Activated CD4-positive, alpha-beta memory T cell treated with anti-CD3 and anti-CD28 coated beads for 36 hours (primary cell): ENCODE measurements around the gene CD48. TPM values are rescaled to one million over a fixed set of nuclear protein-coding genes. Genes with fewer than 3 reads are reported as not detected.
A peak's percentile ranks its signal among the peaks of the same experiment; 100 is the strongest.

Source experiments
- CTCF ChIA-PET: fragments of 350-600 bp; sonication (Branson Sonifier 250); formaldehyde crosslinking; loops from one replicate; lab custom pipeline; 2021; ENCODE audit warnings: antibody characterized with exemption, inconsistent platforms; lab: Charles Lee
- POLR2A ChIA-PET: fragments of 350-600 bp; sonication (Branson Sonifier 250); formaldehyde crosslinking; loops from one replicate; lab custom pipeline; 2021; ENCODE audit warnings: antibody characterized with exemption; lab: Charles Lee
- DNase-seq: peaks from one replicate; pipeline ENCODE4 v3.0.0-alpha.2; 2020
- H3K27ac Mint-ChIP-seq: one replicate; pipeline ENCODE4 v1.8.0; 2021; ENCODE audit warnings: mixed read lengths
- H3K27me3 Mint-ChIP-seq: one replicate; pipeline ENCODE4 v1.8.0; 2021; ENCODE audit warnings: mixed read lengths
- H3K36me3 Mint-ChIP-seq: one replicate; pipeline ENCODE4 v1.8.0; 2021; ENCODE audit warnings: mixed read lengths
- H3K4me1 Mint-ChIP-seq: one replicate; pipeline ENCODE4 v1.8.0; 2021; ENCODE audit warnings: low read depth, mixed read lengths
- H3K4me3 Mint-ChIP-seq: one replicate; pipeline ENCODE4 v1.8.0; 2021; ENCODE audit warnings: mild to moderate bottlenecking, mixed read lengths
- H3K9me3 Mint-ChIP-seq: one replicate; pipeline ENCODE4 v1.8.0; 2021; ENCODE audit warnings: mixed read lengths
- intact Hi-C: fragments of 100-400 bp; cut with micrococcal nuclease; formaldehyde crosslinking; loops from one replicate; pipeline ENCODE4 v1.15.1; 2023
- total RNA-seq, 2 experiments: library from RNA; stranded (reverse); gene quantifications; one replicate each; pipeline ENCODE4 v1.2.3, GENCODE V29; 2021

The CD48 gene
- total RNA-seq, 2 experiments from 2014 or later: 190 to 194 TPM

DNA sequence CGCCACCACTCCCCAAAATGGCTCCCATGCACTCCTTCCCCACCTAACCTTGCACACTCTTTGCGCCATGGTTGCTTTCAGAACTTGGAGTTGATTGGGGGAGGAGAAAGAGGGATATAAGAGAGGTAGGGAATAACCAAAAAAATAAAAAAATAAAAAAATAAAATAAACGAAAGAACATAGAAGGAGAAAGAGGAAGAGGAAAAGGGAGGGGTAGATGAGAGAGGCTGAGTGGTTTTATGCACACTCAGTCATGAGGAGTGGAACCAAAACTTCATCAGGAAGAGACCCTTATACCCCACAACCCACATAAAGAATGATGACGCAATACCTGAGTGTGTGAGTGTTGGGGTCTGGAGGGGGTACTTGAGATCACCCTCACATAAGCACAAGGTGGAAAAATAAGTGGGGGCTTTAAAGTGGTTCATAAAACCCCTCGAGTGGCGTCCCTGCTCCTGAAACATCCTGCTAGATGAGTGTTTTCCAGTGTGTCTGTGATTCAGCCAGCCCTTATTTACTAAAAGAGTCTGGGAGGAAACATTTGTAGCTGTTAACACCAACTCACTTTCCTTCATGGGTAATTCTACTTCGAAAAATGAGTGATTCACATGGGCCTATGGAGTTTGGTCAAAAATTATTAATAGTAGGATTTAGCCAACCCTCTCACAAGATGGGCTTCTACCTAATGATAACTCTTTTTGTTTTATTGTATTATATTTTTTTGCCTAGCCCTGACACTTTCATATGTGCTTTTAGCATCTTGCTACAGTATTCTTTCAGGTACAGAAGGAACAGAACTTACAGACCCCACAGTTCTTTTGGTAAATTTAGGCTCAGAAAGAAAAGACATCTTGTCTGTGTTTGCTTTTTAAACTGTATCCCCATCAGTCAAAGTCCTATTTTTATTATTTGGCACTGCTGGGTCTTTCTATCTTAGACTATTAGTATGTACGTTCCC is 70.0 kb downstream of the CD48 start:
- no peaks in the 10 kb centered on the region for H3K9me3 Mint-ChIP-seq
- H3K27ac Mint-ChIP-seq: peak overlapping the region; percentile 98
- ChIA-PET CTCF (interaction anchor here (1.1 to 1.9 kb wide), 5 partner anchors 10 to 23 kb away, joined by 3 to 17 read pairs (median 6); no protein-coding TSS in a partner anchor), POLR2A (interaction anchor here (1.0 to 10.7 kb wide), 6 partner anchors 14 to 188 kb away, joined by 3 to 288 read pairs (median 9); partner anchors contain the start of gene CD48)
- DNase-seq: peak; percentile 54
- peaks cover 89% of the 10 kb centered on the region for H3K36me3 Mint-ChIP-seq
- peaks cover 49% of the 10 kb centered on the region for H3K4me1 Mint-ChIP-seq
- intact Hi-C loops: loop anchor here (5.0 to 10.0 kb wide), 2 partner anchors 156 to 717 kb away; partner anchors contain the start of genes LY9 and TAGLN2
- peak overlapping the region; percentile 96 for H3K4me3 Mint-ChIP-seq
- H3K27me3 Mint-ChIP-seq: no peaks in the 10 kb centered on the region

DNA sequence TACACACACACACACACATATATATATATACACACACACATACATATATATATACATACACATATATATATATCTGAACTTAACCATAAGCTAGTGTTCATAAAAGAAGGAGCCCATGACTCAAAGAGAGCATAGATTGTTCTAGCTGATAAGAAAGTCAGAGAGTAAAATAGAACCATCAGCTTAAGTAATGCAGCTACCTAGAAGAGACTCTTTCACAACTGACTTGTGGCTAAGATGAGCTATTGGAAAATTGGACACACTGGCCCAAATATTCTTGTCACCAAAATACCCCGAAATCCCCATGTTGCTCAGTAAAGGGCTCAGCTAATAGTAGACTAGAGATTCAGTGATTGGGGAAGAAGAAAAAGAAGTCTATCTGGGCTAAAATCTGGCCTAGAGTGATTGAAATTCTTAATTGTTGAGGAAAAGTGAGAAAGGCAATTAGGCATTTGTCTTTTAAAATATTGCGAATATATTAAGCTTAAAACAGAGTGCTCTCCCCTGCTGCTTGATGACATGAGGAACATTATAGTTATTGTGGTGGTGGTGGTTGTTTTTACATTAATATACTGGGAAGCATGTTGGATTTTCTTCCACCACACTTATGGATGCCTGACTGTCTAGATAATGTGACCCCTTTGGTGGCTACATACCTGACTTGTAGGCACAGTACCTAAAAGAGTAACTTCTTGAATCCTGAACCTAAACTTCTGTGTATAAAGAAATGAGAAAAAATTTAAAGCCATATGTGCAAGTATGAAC is 71.1 kb downstream of the CD48 start:
- Mint-ChIP-seq H3K9me3 (no peaks in the 10 kb centered on the region), H3K27me3 (no peaks in the 10 kb centered on the region), H3K4me1 (peaks cover 60% of the 10 kb centered on the region), H3K4me3 (peak overlapping the region; percentile 96), H3K36me3 (peaks cover 91% of the 10 kb centered on the region), H3K27ac (peak overlapping the region; percentile 98)
- DNase-seq: no peak
- CTCF ChIA-PET: interaction anchor here (0.7 to 2.2 kb wide), 13 partner anchors 10 to 67 kb away, joined by 3 to 17 read pairs (median 6); no protein-coding TSS in a partner anchor
- POLR2A ChIA-PET: interaction anchor here (0.9 to 10.7 kb wide), 11 partner anchors 11 to 187 kb away, joined by 3 to 288 read pairs (median 4); partner anchors contain the start of genes CD48 and LY9
- intact Hi-C loops: loop anchor here (1.0 to 10.0 kb wide), 4 partner anchors 17 to 716 kb away; partner anchors contain the start of genes LY9 and TAGLN2

DNA sequence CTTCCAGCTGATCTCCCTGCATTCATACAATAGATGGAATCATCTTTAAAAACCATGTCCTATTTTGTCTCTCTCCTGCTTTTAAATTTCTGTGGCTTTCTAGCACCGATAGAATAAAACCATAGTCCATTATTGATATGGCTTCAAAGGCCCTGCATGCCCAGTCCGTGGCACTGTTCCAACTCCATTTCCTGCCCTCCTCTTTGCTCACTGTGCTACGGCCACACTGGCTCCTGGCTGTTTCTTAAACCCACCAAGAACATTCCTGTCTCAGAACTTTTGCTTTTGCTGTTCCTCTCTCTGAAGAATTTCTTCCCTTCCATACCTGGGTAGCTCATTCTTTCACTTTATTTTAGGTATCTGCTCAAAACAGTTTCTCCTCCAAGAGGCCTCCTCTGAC is 72.0 kb downstream of the CD48 start:
- H3K4me3 Mint-ChIP-seq: peak overlapping the region; percentile 76
- CTCF ChIA-PET: interaction anchor here (0.6 to 2.2 kb wide), 10 partner anchors 11 to 186 kb away, joined by 3 to 17 read pairs (median 8); no protein-coding TSS in a partner anchor
- H3K27ac Mint-ChIP-seq: peak overlapping the region; percentile 92
- POLR2A ChIA-PET: interaction anchor here (1.0 to 10.7 kb wide), 9 partner anchors 12 to 186 kb away, joined by 3 to 288 read pairs (median 5); partner anchors contain the start of gene CD48
- peak; percentile 44 for DNase-seq
- peaks cover 90% of the 10 kb centered on the region for H3K36me3 Mint-ChIP-seq
- intact Hi-C loops: loop anchor here (1.0 to 10.0 kb wide), 5 partner anchors 16 to 715 kb away; partner anchors contain the start of genes LY9 and TAGLN2
- no peaks in the 10 kb centered on the region for H3K9me3 Mint-ChIP-seq
- H3K27me3 Mint-ChIP-seq: no peaks in the 10 kb centered on the region
- H3K4me1 Mint-ChIP-seq: peaks cover 69% of the 10 kb centered on the region

DNA sequence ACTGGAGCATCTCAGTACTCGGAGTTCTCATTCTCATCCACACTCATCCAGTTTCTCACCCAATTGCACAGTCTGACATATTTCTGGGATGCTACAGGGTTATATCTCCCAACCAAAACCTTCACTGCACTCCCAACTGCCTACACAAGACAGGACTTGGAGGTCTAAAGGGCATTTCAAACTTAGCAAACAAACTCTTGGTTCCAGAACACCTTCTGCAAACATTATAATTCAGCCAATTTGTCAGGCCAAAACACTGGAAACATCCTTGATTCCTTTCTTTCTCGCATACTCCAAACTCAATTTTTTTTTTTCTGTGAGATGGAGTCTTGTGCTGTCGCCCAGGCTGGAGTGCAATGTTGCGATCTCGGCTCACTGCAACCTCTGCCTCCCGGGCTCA is 72.7 kb downstream of the CD48 start:
- Mint-ChIP-seq H3K27ac (peak overlapping the region; percentile 92), H3K9me3 (no peaks in the 10 kb centered on the region), H3K36me3 (peaks cover 90% of the 10 kb centered on the region), H3K27me3 (no peaks in the 10 kb centered on the region), H3K4me3 (peak overlapping the region; percentile 76), H3K4me1 (peaks cover 76% of the 10 kb centered on the region)
- ChIA-PET POLR2A (interaction anchor here (1.9 to 10.7 kb wide), 3 partner anchors 12 to 70 kb away, joined by 7 to 288 read pairs (median 19); no protein-coding TSS in a partner anchor), CTCF (interaction anchor here (1.9 to 2.2 kb wide), 2 partner anchors 36 to 42 kb away, joined by 6 to 12 read pairs; no protein-coding TSS in a partner anchor)
- DNase-seq: no peak
- intact Hi-C loops: loop anchor here (1.0 to 2.0 kb wide), 4 partner anchors 8 to 44 kb away; partner anchors contain the start of gene SLAMF1

DNA sequence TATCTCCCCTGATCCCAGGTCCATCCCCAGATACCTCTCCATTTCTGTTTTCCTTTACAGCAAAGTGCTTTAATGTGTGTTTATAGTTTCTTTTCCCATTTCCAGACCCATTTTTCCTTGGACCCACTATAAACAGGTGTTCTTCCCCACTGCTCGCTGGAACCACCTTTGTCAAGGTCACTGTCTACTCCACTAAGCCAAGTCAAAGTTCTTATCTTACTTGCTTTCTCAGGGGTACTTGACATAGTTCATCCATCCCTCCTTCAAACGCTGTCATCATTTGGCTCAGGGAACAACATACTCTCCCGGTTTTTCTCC is 73.1 kb downstream of the CD48 start:
- ChIA-PET POLR2A (interaction anchor here (1.2 to 10.7 kb wide), 4 partner anchors 8 to 11 kb away, joined by 3 to 288 read pairs (median 6); partner anchors contain the start of gene SLAMF1), CTCF (interaction anchor here (2.2 kb wide), 1 partner anchor 42 kb away, joined by 12 read pairs; no protein-coding TSS in a partner anchor)
- no peaks in the 10 kb centered on the region for H3K27me3 Mint-ChIP-seq
- H3K4me1 Mint-ChIP-seq: peaks cover 80% of the 10 kb centered on the region
- H3K4me3 Mint-ChIP-seq: peak overlapping the region; percentile 76
- H3K27ac Mint-ChIP-seq: peak overlapping the region; percentile 92
- no peaks in the 10 kb centered on the region for H3K9me3 Mint-ChIP-seq
- peaks cover 90% of the 10 kb centered on the region for H3K36me3 Mint-ChIP-seq
- intact Hi-C loops: loop anchor here (1.0 to 2.0 kb wide), 4 partner anchors 9 to 44 kb away; partner anchors contain the start of gene SLAMF1
- DNase-seq: no peak

DNA sequence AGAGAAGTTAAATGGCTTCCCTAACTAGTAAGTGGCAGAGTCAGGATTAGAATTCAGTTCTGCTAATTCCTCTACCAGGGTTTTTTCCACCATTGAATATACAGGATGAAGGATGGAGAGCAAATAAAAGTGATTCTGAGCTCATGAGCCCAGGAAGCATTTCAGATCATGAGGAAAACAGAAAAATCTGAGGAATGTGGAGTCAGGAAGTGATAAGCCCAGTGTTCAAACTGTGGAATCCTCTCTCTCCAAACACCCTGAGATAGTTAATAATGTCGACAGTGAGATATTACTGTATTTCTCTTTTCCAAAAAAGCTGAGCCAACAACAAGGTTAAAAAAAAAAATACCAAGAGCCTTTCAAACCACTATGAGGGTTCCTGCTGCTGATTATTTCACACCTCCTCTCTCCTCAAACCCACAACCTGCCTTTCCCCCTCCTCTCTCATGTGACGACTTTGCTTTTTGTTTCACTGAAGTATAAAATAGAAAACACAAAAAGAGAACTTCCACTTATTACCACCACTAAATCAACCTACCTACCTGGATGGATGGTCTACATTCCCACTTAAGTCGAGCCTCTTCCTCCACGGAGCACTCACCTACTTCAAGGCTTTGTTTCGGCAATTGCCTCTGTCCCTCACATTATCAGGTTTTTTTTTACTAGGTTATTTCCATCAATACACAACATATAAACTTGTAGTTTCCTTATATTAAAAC is 73.6 kb downstream of the CD48 start:
- intact Hi-C loops: loop anchor here (1.0 to 2.0 kb wide), 4 partner anchors 9 to 45 kb away; partner anchors contain the start of gene SLAMF1
- peak overlapping the region; percentile 76 for H3K4me3 Mint-ChIP-seq
- peaks cover 86% of the 10 kb centered on the region for H3K4me1 Mint-ChIP-seq
- peak overlapping the region; percentile 92 for H3K27ac Mint-ChIP-seq
- peaks cover 90% of the 10 kb centered on the region for H3K36me3 Mint-ChIP-seq
- ChIA-PET CTCF (no interaction called here), POLR2A (interaction anchor here (1.2 kb wide), 3 partner anchors 8 to 10 kb away, joined by 3 to 7 read pairs (median 4); partner anchors contain the start of gene SLAMF1)
- peak; percentile 64 for DNase-seq
- no peaks in the 10 kb centered on the region for H3K27me3 Mint-ChIP-seq
- H3K9me3 Mint-ChIP-seq: no peaks in the 10 kb centered on the region

DNA sequence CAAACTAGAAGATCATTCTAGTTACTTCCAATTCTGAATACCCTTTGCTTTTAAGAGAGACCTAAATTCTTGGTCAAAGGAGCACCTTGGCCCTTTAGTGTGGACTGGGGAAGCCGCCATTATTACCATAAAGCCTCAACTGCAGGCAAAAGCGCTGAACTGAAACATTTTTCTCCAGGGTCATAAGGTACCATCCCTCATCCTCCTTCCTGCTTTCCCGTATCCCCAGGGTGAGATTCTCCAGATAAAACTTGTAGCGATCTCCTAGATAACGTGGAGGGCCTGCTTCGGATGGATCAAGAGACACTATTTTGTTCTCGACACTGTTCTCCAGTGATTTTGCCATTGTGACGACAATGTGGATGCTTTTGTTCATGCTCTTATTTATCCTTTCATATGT is 74.6 kb downstream of the CD48 start:
- ChIA-PET CTCF (no interaction called here), POLR2A (interaction anchor here (0.7 to 1.2 kb wide), 4 partner anchors 8 to 28 kb away, joined by 3 to 7 read pairs (median 4); partner anchors contain the start of gene SLAMF1)
- peak overlapping the region; percentile 76 for H3K4me3 Mint-ChIP-seq
- H3K9me3 Mint-ChIP-seq: no peaks in the 10 kb centered on the region
- peaks cover 87% of the 10 kb centered on the region for H3K4me1 Mint-ChIP-seq
- intact Hi-C loops: no loop called here
- peak overlapping the region; percentile 92 for H3K27ac Mint-ChIP-seq
- peaks cover 87% of the 10 kb centered on the region for H3K36me3 Mint-ChIP-seq
- no peak for DNase-seq
- H3K27me3 Mint-ChIP-seq: no peaks in the 10 kb centered on the region

DNA sequence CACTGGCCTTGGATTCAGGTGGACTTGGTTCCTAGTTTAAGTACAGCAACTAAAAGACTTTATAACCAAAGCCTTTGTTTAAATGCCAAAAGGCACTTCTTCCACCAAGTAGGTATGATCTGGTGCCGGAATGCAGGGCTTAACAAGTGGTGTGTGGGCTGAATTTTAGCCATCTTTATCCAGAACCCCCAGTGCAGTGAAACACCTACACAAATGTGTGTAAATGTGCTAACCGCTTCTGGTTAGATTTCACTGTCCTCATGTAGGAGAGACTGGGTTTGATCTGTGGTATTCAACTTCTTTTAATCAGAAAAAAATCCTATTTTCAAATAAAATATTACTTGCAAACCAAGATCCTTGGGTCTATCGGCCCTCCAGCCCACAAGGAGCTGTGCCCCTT is 75.1 kb downstream of the CD48 start:
- intact Hi-C loops: no loop called here
- no peak for DNase-seq
- Mint-ChIP-seq H3K36me3 (peaks cover 91% of the 10 kb centered on the region), H3K9me3 (no peaks in the 10 kb centered on the region), H3K4me3 (peak overlapping the region; percentile 76), H3K4me1 (peaks cover 90% of the 10 kb centered on the region), H3K27me3 (no peaks in the 10 kb centered on the region), H3K27ac (peak overlapping the region; percentile 92)
- ChIA-PET POLR2A (interaction anchor here (0.7 kb wide), 1 partner anchor 29 kb away, joined by 3 read pairs; no protein-coding TSS in a partner anchor), CTCF (no interaction called here)

DNA sequence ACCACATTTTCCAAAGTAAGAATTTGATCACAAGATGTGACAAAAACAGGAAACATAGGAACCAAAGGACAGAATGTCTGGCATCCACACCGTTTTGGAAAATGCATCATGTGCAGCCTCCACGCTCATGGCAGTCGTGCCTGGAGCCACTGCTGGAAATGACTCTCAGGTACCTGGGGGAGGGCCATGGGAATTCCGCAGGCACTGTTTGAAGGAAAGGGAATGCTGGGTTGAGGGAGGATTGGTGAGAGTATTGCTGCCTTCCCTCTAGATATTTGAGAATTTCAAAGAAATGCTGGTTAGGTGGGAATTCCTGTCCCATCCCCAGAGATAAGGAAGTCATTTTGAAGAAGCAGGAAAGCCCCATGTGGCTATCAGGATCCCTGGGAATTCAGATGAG is 75.5 kb downstream of the CD48 start:
- POLR2A ChIA-PET: interaction anchor here (0.5 to 0.8 kb wide), 3 partner anchors 9 to 13 kb away, joined by 3 to 4 read pairs (median 3); no protein-coding TSS in a partner anchor
- CTCF ChIA-PET: no interaction called here
- no peak overlapping the region for H3K4me3 Mint-ChIP-seq
- H3K27me3 Mint-ChIP-seq: no peaks in the 10 kb centered on the region
- H3K36me3 Mint-ChIP-seq: peaks cover 93% of the 10 kb centered on the region
- intact Hi-C loops: no loop called here
- no peak for DNase-seq
- peaks cover 95% of the 10 kb centered on the region for H3K4me1 Mint-ChIP-seq
- no peaks in the 10 kb centered on the region for H3K9me3 Mint-ChIP-seq
- H3K27ac Mint-ChIP-seq: peak overlapping the region; percentile 92
